GM19025 (cell line): Measurements from ENCODE around the gene DUOXA2.
"Not testable (repeated sequence)": the region's sequence is repeated elsewhere in the genome, so short reads cannot be mapped to it uniquely, and the experiment has no call there.

Source experiments
- ATAC-seq: cut with Tn5 transposase; IDR thresholded peaks from one replicate; pipeline ENCODE4 v1.9.1; 2021; ENCODE audit warnings: mild to moderate bottlenecking, low read depth, moderate library complexity; ENCODE audit not compliant: unreplicated experiment

DUOXA2 gene

DNA sequence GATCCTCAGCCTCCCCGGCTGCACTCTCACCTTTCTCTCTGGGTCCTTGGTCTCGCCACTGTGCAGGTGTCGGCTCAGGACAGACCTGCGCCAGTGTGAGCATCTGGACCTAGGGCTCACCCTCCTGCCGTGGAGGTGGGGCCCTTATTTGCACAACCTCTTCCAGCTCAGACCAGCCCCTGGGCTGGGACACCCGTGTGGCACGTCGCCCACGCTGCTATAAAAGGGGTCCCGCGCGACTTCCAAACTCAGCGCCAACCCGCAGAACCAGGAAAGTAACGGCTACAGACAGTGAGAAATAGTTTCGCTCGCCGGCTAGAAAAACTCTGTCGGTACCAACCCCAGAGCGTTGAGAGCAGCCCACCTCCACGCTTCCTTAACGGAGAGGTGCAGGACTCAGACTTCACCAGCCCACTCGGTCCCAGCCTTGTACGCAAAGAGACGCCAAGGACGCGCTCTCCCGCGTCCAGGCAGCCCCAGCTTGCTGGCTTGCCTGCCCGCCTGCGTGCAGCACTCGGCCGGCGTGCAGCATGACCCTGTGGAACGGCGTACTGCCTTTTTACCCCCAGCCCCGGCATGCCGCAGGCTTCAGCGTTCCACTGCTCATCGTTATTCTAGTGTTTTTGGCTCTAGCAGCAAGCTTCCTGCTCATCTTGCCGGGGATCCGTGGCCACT, at the start of gene DUOXA2, which contains the start of gene DUOX2:
DUOXA2 (plus strand) TSS at position 251 of the 675 bp plus-strand sequence; CDS start at position 531, 280 bp downstream.
DUOX2 (minus strand) TSS at position 97 of the 675 bp plus-strand sequence. CDS start 761 bp downstream, outside the sequence.
- ATAC-seq: no peak

DNA sequence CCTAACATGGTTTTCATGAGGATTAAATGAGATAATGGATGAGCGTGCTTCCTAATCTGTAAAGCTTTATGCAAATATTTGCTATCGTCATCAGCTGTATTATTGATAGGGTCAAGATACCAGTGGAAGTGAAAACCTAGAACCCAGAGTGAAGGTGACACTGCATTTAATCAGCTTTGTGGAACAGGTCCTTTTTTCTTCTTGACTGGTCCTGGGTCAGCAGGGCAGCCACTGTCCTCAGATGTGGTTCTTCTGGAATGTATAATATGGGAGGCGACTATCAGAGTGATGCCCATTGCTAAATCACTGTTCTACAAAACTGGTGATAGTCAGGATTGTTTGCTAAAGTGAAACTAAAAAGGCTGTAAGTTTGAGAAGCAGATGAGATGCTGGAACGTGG, 49.7 kb upstream of the DUOXA2 start:
- no peak for ATAC-seq

DNA sequence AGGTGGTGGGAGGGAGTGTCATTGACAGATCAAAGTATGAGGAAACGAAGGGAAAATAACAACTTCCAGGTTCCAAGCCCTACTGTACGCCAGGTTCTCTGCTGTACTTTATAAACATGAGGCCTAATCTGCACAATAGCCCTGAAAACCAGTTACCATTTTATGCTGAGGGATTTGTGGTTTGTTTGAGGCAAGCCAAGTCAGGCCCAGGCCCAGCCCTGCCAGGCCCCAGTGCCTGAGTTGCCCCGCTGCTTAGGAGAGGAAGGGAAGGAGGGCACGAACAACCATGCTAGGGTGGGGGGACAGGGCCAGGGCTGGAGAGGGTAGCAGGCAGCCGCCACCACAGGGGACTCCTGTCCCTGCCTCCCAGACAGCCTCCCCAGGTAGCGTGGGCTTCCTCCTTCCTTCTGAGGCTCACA, 44.2 kb upstream of the DUOXA2 start:
- ATAC-seq: not testable (repeated sequence)

DNA sequence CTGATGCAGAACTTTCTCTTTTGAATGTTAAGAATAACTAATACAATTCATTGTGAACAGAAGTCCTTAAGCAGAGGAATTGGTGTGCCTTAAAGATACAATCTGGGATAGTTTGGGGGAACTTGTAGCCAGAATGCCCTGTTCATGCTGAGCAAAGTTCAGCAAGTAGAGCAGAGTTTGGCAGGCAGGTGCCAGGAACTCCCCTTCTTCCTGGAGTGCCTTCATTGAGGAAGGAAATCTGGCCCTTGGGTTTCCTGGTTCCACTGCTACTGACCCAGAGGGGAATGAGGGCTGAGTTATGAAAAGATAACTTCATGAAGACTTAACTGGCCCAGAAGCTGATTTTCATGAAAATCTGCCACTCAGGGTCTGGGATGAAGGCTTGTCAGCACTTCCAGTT, 40.5 kb upstream of the DUOXA2 start:
- ATAC-seq: not testable (repeated sequence)

DNA sequence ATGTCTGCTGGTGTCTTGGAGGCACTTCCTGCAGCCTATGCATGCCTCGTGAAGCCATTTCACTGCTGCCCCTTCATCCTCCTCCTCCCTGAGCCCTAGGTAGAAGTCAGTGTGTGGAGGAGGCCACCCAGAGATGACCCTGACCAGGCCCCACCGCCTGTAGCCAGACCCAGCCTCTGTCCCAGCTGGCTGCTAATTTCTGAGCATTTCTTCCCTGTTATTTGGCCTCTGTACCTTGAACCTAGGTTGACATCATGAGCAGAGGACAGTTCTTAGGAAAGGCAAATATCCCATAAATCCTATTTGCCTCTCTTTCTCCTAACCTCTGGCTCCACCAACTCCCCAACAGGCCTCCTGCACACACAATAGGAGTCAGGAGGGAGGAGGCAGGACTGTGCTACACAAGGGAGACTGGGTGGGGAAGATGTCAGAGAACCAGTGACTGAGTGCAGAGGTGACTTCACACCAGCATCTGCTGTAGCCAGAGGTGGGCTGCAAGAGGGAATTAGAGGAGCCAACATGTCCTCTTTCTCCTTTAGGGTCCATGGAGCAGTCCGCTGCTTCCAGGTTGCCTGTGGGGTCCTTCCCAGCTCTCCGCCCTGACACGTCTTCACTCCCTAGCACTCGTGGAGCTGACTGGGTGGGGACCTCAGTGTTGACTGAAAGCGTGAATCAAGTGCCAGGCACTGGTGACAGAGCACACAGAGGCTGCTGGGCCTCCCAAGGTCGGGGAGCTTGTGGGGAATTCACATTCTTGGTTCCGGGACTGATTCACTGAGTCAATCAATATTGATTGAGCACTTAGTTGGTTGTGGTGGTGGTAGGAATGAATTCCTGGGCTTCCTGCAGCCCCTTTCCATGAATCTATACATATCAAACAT, 38.4 kb upstream of the DUOXA2 start:
- not testable (repeated sequence) for ATAC-seq

DNA sequence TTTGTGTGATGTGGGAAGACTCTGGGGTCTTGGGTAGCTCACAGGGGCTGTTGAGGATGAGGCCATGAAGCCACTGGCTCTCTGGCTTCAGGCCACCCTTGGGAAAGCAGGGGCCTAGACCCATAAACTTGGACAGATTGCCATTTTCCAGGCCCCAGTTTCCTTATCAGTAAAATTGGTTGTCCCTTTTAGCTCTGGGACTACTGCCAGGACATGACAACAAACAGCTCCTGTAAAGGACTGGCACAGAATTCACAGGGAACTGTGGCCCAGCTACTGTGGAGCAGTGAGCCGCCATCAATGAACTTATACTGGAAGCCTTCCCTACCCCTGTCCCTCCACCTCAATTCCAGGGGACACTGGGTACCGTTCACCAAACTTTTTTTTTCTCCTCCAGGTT, 36.7 kb upstream of the DUOXA2 start:
- not testable (repeated sequence) for ATAC-seq

DNA sequence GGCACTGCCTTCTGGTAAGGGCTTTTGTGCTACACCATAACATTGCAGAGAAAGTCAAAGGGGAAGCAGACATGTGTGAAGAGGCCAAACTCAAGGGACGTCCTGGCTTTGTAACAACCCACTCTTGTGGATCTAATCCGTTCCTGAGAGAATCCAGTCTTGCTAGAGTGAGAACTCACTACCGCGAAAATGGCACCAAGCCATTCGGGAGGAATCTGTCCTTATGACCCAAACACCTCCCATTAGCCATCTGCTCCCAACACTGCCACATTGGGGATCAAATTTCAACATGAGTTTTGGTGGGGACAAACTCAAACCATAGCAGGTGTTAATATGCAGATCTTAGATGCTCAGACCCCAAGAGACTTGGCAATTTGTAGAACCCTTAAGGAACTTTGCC, 34.9 kb upstream of the DUOXA2 start:
- not testable (repeated sequence) for ATAC-seq

DNA sequence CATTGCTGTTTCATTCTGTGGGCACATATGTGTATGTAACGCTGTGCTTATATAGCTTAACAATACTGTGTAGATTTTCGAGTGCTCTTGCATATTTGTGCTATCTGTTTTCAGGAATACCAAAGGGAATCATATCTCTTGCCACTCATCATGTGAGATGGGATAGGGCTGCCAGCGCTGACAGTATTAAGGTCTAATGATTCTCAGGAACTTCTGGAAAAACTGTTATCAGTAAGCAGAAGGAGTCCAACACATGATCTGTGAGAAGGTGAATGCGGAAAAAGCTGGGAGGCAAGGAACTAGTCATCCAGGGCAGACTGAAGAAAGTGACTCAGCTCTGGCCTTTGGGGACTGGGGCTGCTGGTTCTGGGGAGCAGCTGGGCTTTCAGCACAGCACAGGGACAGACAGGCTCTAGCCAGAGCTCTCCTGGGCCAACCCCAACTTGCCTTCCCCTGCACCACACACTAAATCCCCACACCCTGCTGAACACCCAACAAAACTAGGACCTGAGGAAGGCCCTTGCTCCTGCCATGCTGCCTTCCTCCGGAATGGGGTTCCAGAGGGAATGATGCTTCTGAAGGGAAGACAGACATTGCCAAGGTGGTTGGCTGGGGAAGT, 34.4 kb upstream of the DUOXA2 start:
- ATAC-seq: not testable (repeated sequence)

DNA sequence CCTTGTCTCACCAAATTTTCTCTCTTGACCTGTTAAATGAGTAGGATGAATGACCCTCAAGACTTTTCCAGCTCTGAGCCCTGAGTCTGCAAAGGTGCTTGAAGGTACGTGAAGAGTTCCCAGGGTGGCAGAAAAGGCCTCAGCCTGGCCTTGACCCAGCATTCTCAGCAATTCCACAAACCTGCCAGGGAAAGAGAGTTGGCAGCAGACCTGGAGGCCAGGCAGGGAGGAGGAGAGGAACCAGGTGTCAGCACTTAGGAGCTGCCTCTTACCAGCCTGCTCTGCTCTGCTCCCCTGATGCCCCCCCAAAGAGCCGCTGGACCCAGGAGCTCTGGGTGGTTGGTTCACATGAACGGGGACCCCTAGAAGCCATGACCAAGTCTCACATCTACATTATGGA, 33.5 kb upstream of the DUOXA2 start:
- not testable (repeated sequence) for ATAC-seq

DNA sequence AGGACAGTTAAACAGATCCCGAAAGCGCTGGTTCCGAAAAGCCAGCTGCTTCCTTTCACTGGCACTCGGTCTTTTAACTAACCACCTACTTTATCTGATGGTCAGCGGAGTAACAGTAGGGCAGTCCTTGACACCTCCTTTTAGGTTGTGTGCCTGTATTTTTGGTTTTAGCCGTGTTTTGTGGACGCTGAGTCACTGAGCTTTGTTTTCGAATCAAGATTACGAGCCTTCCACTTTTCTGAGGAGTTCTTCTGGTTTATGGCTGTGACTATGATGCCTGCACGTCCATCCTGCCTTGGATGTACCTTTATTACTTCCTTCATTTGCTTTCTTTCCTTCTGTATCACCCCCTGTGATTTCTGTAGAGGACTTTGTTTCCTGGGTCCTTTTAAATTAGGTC, 31.7 kb upstream of the DUOXA2 start:
- ATAC-seq: not testable (repeated sequence)

DNA sequence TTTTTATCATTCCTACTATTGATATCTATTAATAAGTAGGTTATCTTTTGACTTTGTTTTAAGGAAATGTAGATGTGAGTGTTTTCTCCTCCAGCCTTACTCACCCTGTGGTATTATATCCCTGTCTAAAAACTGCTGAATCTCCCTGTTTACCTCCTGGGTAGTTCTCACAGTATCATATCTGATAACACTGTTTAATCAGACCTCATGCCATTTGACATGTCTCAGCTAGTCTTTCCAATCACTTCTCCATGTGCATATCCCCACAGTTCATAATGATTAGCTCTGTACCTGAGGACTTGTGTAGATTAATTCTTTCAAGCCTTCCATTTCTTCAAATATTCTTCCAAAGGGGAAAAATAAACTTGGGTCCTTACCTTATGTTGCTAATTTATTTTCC, 30.9 kb upstream of the DUOXA2 start:
- ATAC-seq: no peak

DNA sequence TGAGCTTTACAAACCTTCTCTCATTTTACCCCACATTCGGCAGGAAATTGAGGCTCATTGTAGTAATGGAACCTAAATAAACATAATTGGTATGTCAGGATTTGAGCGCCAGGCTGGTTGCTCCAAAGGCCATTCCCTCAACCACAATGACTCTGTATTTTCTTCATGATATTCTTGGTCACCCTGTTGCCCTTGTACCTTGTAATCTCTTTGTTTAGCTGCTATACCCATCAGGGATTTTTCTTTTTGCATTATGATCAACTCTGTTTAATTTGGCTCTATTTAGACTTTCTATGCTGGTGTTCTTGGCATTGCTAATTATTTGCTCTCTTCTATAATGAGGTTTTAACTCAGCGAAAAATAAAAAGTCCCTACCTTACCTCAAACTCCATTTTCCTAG, 30.0 kb upstream of the DUOXA2 start:
- no peak for ATAC-seq

DNA sequence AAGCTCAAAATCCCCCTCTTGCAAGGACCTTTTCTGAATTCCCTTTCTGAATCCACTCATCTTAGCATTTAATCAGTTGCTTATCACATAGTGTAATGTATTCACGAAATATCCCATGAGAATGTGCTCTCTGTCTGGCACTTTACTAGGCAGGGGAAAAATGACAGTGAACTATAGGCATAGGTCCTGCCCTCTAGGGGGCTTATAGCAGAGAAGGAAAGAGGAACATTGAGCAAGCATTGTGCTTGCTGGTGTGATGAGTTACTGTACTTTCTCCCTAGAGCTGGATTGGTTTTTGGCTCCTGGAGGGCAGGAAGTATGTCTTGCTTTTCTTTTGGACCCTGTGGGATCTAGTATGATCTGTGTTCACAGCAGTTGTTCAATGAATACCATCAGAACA, 26.6 kb upstream of the DUOXA2 start:
- no peak for ATAC-seq

DNA sequence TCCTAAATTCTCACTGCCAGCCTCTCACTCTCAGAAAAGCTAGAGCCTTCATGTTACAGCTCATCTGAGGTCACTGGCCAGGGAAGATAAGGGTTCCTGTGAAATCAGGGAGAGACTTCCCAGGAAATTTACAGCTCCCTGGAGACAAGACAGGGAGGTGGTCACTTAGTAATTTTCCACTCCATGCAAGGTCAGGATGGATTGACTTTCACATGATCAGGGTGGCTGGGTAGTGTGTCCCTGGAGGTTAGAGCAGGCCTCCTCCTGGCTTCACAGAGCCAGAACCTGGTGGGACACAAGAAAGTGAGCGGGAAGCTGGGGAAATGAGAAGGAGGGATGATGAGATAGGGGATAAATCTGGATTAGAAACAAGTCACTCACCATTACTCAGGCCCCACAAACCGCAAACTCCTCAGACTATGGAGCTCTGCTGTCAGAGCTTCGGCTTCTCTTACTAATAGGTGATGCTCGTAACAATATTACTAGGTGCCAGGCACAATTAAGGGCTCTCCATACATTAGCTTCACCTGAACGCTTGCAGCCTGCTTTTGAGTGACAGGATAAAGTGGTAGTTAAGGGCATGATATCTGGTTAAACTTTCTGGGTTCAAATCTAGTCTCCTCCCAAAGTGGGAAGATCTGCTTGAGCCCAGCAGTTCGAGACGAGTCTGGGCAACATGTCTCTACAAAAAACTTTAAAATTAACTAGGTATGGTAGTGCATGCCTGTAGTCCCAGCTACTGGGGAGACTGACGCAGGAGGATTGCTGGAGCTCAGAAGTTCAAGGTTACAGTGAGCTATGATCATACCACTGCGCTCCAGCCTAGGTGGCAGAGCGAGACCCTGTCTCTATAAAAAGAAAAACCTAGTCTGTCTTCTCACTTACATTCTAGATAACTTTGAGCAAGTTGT, 25.1 kb upstream of the DUOXA2 start:
- no peak for ATAC-seq

DNA sequence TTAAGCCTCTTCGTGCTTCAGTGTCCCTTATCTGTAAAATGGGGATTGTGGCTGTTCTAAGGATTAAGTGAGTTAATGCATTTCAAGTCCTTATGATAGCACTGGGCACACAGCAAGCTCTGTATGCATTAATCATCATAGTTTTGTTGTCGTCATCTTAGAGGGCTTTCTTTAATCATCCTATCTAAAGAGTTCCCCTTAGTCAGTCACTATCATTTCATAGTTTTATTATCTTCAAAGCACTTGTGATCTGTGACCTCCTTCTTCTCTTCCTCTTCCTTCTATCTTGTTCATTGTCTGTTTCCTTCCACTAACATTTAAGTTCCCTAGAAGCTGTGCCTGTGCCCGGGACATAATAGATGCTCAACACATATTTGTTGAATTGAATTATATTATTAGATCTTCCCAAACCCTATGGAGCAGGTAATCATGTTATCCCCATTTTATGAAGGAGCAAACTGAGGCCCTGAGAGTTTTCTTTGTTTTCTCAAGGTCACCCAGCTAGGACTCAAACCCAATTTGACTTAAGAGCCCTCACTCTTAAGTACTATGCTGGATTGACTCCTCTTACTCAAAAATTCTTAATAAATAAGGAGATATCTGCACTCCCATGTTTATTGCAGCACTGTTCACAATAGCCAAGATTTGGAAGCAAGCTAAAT, 24.3 kb upstream of the DUOXA2 start:
- no peak for ATAC-seq

DNA sequence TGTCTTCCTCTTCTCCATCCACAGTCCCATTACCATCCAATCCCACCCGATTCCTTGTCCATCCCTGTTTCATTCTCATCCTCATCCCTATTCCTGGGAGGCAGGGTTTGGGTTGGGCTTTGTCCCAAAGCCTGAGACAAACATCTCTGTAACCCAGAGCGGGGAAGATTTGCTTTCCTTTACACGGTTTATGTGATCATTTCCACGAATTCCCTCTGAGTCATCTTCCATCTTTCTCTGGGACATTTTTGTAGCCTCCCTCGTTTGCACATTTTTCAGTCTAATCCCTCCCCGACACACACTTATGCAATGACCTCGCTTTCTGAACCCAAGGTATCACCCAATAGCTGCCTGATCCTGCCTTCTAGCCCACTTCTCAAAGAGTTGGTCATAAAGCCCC, 23.0 kb upstream of the DUOXA2 start:
- ATAC-seq: no peak

DNA sequence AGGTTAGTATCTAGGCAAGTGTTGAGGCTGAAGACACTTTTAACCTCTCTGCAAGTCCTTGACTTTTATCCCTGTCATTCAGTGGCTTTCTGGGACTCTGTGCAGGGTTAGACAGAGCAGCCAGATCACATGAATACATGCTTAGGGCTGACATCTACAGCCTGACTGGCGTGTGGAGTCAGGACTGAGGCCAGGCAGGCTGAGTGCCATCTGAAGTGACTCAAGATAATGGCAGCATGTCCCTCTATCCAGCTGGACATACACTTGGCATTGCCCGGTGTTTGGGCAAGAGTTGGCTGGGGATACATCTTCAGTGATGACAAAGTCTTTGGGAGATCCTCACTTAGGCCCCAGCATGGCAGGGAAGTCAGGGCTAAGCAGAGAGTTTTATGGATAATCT, 22.6 kb upstream of the DUOXA2 start:
- no peak for ATAC-seq

DNA sequence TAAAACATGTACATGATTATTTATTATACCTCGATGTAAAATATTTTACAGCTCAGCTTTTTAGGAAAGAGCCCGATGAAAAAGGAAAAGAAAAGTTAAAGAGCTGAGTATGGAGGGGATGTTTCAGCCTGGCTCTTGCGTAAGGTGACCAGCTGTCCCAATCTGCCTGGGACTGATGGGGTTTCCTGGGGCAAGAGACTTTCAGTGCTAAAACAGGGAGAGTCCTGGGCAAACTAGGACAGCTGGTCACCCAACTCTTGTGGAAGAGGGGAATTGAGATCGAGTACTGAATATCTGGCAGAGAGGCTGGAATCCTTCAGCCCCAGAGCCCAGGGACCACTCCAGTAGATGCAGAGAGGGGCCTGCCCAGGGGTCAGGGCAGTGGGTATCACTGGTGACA, 21.1 kb upstream of the DUOXA2 start:
- ATAC-seq: no peak

DNA sequence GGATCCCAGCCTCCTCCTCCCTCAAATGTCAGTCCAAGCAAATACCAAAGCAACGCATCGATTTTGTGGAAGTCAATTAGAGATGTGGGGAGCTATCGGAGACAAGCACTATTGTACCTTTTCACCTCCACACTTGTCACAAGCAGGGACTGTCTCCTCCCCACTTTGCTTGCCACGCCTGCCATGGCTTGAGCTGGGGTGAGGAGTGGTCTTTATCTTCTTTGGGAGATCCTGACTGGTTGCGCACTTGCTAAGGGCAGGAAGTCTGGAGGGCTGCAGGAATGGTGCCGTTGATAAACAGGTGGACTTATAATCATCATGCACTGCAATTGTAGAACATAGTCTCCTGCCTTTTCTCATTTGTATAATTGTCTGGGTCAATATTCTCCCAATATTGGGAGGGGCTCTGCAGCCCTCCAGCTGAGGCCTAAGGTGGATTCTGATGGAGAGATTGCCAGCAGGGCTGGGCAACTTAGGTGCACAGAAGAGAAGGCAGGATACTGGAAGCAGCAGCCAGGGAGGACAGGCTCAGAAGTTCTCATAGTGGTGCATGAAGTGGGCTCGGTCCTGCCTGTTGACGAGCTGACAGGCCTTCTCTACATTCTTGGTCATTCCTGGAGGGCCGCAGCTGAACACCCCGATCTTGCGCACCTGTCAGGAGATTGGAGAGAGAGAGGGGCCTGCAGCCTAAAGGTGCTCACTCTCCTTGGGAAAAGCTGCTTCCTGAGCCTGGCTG, 20.3 kb upstream of the DUOXA2 start:
- no peak for ATAC-seq
